NCI-H748 (cell line): ENCODE data around the gene ZBTB49.
A peak's percentile ranks its signal among the peaks of the same experiment; 100 is the strongest.
"Not testable (repeated sequence)": the region's sequence is repeated elsewhere in the genome, so short reads cannot be mapped to it uniquely, and the experiment has no call there.

Experiments used
- DNase-seq: peaks from one replicate; lab custom pipeline; 2025; ENCODE audit not compliant: unreplicated experiment; lab: John Stamatoyannopoulos, UW

ZBTB49 gene

DNA sequence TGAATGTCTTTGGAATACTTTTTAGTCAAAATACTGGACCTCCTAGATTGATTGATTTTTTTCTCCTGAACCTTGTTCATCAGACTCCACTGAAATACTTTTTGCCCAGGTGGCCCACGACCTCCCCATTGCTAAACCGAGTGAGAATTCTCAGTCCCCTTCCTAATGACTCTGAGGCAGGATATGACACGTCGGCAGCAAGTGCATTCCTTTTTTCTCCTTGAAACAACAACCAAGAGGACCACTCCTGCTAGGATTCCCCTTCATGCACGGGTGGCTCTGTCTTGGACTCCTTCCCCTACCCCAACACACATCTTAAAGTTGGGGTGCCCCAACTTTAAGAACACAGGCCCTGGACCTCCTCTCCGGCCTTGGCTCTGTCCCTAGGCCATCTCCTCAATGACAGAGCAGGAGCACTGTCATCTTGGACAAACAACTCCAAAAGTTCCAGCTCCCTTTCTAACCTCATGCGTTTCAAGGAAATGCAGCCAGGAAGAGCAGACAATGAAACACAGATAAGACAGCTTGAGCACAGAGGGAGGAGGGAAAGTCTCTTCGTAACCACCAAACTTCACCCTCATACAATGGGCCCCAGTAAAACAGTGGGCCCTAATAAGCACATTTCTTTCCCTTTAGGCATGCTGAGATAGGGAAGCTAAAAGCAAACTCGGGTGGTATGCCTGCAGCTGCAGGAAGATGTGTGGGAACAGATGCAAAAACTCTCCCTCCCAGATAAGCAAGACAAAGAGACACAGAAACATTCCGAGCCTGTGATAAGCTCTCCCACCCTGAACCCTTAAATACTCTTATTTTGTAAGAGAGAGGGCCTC is 33.9 kb downstream of the ZBTB49 start:
- DNase-seq = no peak

DNA sequence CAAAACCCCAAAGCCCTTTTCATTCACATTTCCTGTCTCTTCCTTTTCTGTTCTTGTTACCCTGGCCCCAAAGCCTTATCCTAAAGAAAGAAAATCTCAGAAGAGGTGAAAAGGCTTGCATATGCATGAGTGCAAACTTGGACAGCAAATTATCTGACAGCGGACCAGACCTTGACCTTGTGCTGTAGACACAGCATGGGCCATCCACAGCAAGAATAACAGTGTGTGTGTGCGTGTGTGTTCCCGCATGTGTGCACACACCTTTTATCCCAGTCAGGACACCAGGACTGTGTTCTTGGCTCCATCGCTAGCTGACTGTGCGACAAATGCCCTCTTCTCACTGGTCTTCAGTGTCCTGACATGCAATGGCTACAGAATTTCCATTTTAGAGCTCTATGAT is 35.3 kb downstream of the ZBTB49 start:
- DNase-seq = no peak

- no peak for DNase-seq
Measured at GRCh38 chr4:4326166-4326565, 36.1 kb downstream of the ZBTB49 start.

- DNase-seq = no peak
Measured at GRCh38 chr4:4327652-4328121, 37.6 kb downstream of the ZBTB49 start.

GRCh38 chr4:4328206-4328605 is 38.2 kb downstream of the ZBTB49 start:
- DNase-seq = no peak

DNA sequence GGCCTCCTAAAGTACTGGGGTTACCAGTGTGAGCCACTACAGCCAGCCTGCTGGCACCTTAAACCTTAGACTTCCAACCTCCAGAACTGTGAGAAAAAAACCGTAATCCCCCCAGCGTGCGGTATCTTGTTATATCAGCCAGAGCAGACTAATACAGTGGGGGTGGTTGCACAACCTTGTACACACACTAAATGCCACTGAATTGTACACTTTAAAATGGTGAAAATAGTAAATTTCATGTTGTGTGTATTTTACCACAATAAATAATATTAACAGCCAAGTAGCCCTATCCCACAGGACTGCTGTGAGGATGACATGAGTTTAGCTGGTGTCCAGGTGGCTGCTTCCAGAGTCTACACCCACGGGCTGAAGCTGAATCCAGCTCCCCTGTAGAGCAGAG is 38.8 kb downstream of the ZBTB49 start:
- DNase-seq = no peak

DNA sequence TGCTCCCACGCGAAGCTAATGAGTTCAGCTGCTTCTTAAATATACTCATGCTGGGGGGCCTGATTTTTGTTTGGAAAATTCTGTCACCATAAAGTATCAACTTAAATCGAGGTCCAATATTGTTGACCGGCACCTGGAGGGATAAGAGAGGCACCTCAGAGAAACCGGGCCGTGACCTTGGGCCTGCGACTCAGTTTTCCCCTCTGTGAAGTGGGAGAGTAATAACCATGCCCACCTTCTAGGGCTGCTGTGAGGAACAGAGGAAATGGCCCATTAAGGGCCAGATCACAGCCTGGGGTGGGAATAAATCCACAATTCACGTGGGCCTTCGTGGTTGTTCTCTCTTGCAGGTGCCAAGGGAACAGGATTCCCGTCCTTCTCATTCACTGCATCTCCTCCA is 39.4 kb downstream of the ZBTB49 start:
- no peak for DNase-seq

GRCh38 chr4:4330794-4331193 is 40.7 kb downstream of the ZBTB49 start:
- no peak for DNase-seq

DNA sequence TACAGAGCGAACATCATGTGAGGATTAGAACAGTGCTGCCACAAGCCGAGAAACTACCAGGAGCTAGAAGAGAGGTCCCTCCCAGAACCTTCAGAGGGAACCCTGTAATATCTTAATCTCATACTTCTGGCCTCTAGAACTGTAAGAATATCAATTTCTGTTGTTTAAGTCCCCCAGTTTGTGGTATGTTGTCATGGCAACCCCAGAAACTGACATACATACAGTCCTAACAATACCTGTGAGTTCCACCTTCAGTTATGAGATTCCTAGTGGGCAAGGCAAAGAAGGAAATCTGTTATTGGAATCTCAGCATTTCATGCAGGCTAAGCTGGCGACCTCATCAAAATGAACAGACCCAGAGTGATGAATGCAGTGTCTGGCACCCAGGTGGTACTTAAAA is 42.5 kb downstream of the ZBTB49 start:
- DNase-seq = no peak

GRCh38 chr4:4333265-4333706 is 43.2 kb downstream of the ZBTB49 start:
- DNase-seq = no peak

DNA sequence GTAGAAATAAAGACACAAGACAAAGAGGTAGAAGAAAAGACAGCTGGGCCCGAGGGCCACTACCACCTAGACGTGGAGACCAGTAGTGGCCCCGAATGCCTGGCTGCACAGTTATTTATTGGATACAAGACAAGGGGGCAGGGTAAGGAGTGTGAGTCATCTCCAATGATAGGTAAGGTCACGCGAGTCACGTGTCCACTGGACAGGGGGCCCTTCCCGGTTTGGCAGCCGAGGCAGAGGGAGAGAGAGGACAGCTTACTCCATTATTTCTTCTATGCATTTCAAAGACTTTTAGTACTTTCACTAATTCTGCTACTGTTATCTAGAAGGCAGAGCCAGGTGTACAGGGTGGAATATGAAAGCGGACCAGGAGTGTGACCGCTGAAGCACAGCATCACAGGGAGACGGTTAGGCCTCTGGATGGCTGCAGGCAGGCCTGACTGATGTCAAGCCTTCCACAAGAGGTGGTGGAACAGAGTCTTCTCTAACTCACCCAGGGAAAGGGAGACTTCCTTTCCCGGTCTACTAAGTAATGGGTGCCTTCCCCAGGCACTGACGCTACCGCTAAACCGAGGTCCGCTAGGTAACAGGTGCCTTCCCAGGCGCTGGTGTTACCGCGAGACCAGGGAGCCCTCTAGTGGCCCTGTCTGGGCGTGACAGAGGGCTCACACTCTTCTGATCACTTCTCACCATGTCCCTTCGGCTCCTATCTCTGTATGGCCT is 44.9 kb downstream of the ZBTB49 start:
- DNase-seq = peak; percentile 41

DNA sequence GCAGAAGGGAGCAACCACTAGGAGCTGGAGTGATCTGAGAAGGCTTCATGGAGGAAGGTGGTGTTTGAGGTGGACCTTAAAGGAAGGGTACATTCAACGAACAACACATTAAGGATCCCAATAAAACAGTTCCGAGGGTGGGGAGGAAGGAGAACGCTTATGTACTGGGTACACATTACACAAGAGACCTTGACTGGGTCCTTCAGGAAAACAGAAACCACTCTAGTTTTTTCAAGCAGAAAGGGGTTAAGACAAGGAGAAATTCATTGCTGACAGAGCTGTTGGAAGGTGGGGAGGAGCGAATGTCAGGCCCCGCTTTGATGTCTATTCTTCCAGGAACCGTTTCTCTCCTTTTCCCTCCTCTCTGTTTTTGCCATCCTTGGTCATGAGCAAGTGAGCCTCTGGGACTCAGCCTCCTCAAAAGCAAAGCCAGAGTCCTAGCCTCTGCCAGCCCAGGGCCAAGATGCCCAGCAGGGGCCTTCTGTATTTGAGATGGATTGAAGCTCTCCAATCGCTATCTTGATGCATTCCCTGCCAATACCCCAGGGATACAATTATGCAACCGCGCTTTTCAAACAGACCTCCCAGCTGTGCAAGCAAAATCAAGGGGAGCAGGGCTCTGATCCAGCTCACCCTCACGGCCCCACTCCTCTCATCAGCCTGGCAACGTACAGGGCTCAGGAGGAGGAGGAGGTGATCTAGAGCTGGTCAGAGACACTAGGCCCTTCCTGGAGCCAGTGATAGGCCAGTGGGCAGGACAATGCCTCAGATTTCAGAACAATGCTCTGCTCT is 48.4 kb downstream of the ZBTB49 start:
- DNase-seq = no peak

GRCh38 chr4:4339504-4340085 is 49.5 kb downstream of the ZBTB49 start:
- no peak for DNase-seq

GRCh38 chr4:4341861-4342650 is 52.0 kb downstream of the ZBTB49 start:
- no peak for DNase-seq

DNA sequence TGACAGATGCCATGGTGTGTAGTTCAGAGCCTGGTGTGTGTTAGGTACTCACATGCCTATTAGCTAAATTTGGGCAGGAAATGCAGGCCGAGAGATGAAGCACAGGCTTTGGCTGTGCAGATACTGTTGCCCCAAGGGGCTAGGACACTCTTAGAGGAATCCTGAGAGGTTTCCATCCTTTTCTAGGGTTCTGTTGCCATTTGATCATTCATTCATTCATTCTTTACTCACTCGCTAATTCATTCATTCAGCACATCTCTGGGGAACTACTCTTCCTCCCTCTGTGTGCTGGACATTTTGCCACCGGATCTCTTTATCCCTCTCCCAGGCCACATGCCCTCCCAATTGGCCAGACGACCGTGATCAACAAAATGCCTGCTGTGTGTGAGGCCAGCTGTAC is 53.0 kb downstream of the ZBTB49 start:
- DNase-seq = no peak

GRCh38 chr4:4344915-4345527 is 55.0 kb downstream of the ZBTB49 start:
- no peak for DNase-seq

- DNase-seq = no peak
Measured at GRCh38 chr4:4347585-4347984, 57.5 kb downstream of the ZBTB49 start.

- DNase-seq = not testable (repeated sequence)
Measured at GRCh38 chr4:4348585-4348984, 58.5 kb downstream of the ZBTB49 start.

GRCh38 chr4:4349867-4350266 is 59.8 kb downstream of the ZBTB49 start:
- DNase-seq = no peak

DNA sequence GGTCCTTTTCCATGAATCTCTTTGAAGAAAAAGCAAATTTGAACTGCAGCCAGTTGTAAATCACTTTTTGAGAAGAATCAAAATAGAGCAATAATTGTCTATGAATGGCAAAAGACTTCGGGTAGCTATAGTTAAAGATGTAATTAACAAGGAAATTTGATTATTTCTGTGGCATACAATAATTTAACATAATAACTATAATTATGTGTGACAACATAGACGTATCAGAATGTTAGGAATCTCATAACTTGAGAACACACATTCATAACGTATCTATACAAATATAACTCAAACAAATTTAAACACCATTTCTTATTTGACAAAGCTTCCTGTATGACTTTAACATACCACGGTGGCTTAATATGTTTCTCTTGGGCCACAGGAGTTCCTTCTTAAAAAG is 60.9 kb downstream of the ZBTB49 start:
- DNase-seq = no peak
